WTC11 (cell line): Measurements from ENCODE around the gene CPTP. TPM values are rescaled to one million over a fixed set of nuclear protein-coding genes. Genes with fewer than 3 reads are reported as not detected.

ENCODE experiments used
- ATAC-seq: fragments of 200-7000 bp; cut with Tn5 transposase; 2 replicates; pipeline ENCODE4 v1.10.0; 2021; ENCODE audit warnings: mild to moderate bottlenecking, moderate library complexity
- CTCF ChIA-PET: fragments of 300-600 bp; sonication (Branson Sonifier 250); formaldehyde crosslinking; loops from one replicate; lab custom pipeline; 2021; ENCODE audit warnings: antibody characterized with exemption; lab: Charles Lee
- POLR2A ChIA-PET: fragments of 350-600 bp; sonication (Branson Sonifier 250); formaldehyde crosslinking; loops from one replicate; lab custom pipeline; 2021; ENCODE audit warnings: antibody characterized with exemption; lab: Charles Lee
- DNase-seq: peaks from one replicate; pipeline ENCODE4 v3.0.0; 2021; ENCODE audit warnings: low spot score
- H3K27ac Mint-ChIP-seq: 2 replicates; pipeline ENCODE4 v1.8.0; 2021; ENCODE audit warnings: mixed read lengths
- H3K27me3 Mint-ChIP-seq: 2 replicates; pipeline ENCODE4 v1.8.0; 2021; ENCODE audit warnings: low read depth, mild to moderate bottlenecking, moderate library complexity, mixed read lengths
- H3K36me3 Mint-ChIP-seq: 2 replicates; pipeline ENCODE4 v1.8.0; 2021; ENCODE audit warnings: mixed read lengths
- H3K4me1 Mint-ChIP-seq: 2 replicates; pipeline ENCODE4 v1.8.0; 2022; ENCODE audit warnings: mixed read lengths
- H3K4me3 Mint-ChIP-seq: 2 replicates; pipeline ENCODE4 v1.8.0; 2021; ENCODE audit warnings: mild to moderate bottlenecking, moderate library complexity, mixed read lengths
- H3K9me3 Mint-ChIP-seq: 2 replicates; pipeline ENCODE4 v1.8.0; 2021; ENCODE audit warnings: mixed read lengths
- ELF4 ChIP-seq: sonication (generic); formaldehyde crosslinking; IDR thresholded peaks from 2 replicates; pipeline ENCODE4 v1.8.1; 2022; ENCODE audit warnings: low read depth, mild to moderate bottlenecking, moderate library complexity, missing genetic modification reagents
- GRHL2 ChIP-seq: fragments of 250-450 bp; sonication (Bioruptor Pico); IDR thresholded peaks from 2 replicates; pipeline ENCODE4 v1.8.0; 2022; ENCODE audit warnings: mild to moderate bottlenecking, moderate library complexity; ENCODE audit not compliant: insufficient replicate concordance, severe bottlenecking
- PRRX2 ChIP-seq: fragments of 250-450 bp; sonication (Bioruptor Pico); IDR thresholded peaks from 2 replicates; pipeline ENCODE4 v1.8.0; 2021; ENCODE audit warnings: mild to moderate bottlenecking
- TEAD1 ChIP-seq: sonication (generic); formaldehyde crosslinking; IDR thresholded peaks from 2 replicates; pipeline ENCODE4 v1.8.0; 2022; ENCODE audit warnings: mild to moderate bottlenecking, missing genetic modification reagents
- ZNF219 ChIP-seq: sonication (generic); formaldehyde crosslinking; IDR thresholded peaks from 2 replicates; pipeline ENCODE4 v1.8.0; 2023; ENCODE audit warnings: missing genetic modification reagents, mild to moderate bottlenecking, borderline replicate concordance
- ZNF396 ChIP-seq: fragments of 250-450 bp; sonication (Bioruptor Pico); IDR thresholded peaks from 2 replicates; pipeline ENCODE4 v1.8.0; 2021; ENCODE audit warnings: mild to moderate bottlenecking, moderate library complexity, borderline replicate concordance
- ZNF671 ChIP-seq: fragments of 250-450 bp; sonication (Bioruptor Pico); IDR thresholded peaks from 2 replicates; pipeline ENCODE4 v1.8.0; 2021; ENCODE audit warnings: mild to moderate bottlenecking
- total RNA-seq: library from RNA; stranded (reverse); gene quantifications from 3 replicates; pipeline ENCODE4 v1.2.3, GENCODE V29; 2021
- TF ChIP-seq, protein P1 (sequence below): fragments of 250-450 bp; sonication (Bioruptor Pico); IDR thresholded peaks from 2 replicates; pipeline ENCODE4 v1.9.0; 2021; ENCODE audit warnings: mild to moderate bottlenecking
- TF ChIP-seq, protein P2 (sequence below): sonication (generic); formaldehyde crosslinking; IDR thresholded peaks from 2 replicates; pipeline ENCODE4 v1.8.1; 2022; ENCODE audit warnings: missing genetic modification reagents, borderline replicate concordance
- TF ChIP-seq, protein P3 (sequence below): sonication (generic); formaldehyde crosslinking; IDR thresholded peaks from 2 replicates; pipeline ENCODE4 v1.8.1; 2022; ENCODE audit warnings: mild to moderate bottlenecking, missing genetic modification reagents, moderate library complexity, borderline replicate concordance
- TF ChIP-seq, protein P4 (sequence below): sonication (generic); formaldehyde crosslinking; IDR thresholded peaks from 2 replicates; pipeline ENCODE4 v1.8.1; 2023; ENCODE audit warnings: mild to moderate bottlenecking, missing genetic modification reagents, borderline replicate concordance
- TF ChIP-seq, protein P5 (sequence below): sonication (generic); formaldehyde crosslinking; conservative IDR thresholded peaks from 2 replicates; pipeline ENCODE4 v1.8.1; 2022; ENCODE audit warnings: mild to moderate bottlenecking, missing genetic modification reagents
- TF ChIP-seq, protein P6 (sequence below): fragments of 250-450 bp; sonication (Bioruptor Pico); IDR thresholded peaks from 2 replicates; pipeline ENCODE4 v1.9.0; 2021; ENCODE audit warnings: mild to moderate bottlenecking, borderline replicate concordance
- TF ChIP-seq, protein P7 (sequence below): fragments of 250-450 bp; sonication (Bioruptor Pico); IDR thresholded peaks from 2 replicates; pipeline ENCODE4 v2.1.2; 2022; ENCODE audit warnings: mild to moderate bottlenecking, moderate library complexity
- TF ChIP-seq, protein P8 (sequence below): sonication (generic); formaldehyde crosslinking; IDR thresholded peaks from 2 replicates; pipeline ENCODE4 v1.8.0; 2022; ENCODE audit warnings: mild to moderate bottlenecking, missing genetic modification reagents
- TF ChIP-seq, protein P9 (sequence below): fragments of 200-600 bp; IDR thresholded peaks from 2 replicates; pipeline ENCODE4 v1.8.0; 2022; ENCODE audit warnings: antibody characterized with exemption

CPTP gene
- total RNA-seq, 1 experiment from 2014 or later, result 14.4 TPM

DNA sequence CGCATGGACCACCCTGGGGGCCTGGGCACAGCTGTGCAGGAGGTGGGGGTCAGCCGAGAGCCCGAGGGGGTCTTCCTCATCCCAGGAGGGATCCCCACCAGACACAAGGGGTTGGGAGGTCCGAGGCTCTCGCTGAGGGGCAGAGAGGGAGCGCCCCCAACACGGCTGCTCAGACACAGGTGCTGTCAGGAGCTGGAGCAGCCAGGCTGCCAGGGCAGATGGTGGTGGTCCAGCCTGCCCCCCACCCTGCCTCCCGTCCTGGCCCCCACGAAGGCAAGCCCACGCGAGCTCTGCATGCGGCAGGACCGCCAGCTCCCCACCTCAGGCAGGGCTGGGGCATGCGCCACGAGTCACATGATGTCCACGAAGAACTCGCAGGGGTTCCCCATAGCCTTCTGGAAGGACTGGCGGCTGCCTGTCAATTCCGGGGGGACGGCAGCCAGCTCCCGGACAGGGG lies 11.2 kb downstream of the CPTP start:
- CTCF ChIA-PET, result no interaction called here
- ATAC-seq, result no peak
- Mint-ChIP-seq H3K36me3 (peaks cover 9% of the 10 kb centered on the region), H3K27me3 (no peaks in the 10 kb centered on the region), H3K4me1 (no peaks in the 10 kb centered on the region), H3K27ac (no peak overlapping the region), H3K4me3 (no peak overlapping the region), H3K9me3 (peaks cover 2% of the 10 kb centered on the region; the same call in 1 of the 2 replicates)
- no peak for DNase-seq
- no peak for TF ChIP-seq TEAD1 (CRISPR knock-in tag)
- TF ChIP-seq, protein P1, sequence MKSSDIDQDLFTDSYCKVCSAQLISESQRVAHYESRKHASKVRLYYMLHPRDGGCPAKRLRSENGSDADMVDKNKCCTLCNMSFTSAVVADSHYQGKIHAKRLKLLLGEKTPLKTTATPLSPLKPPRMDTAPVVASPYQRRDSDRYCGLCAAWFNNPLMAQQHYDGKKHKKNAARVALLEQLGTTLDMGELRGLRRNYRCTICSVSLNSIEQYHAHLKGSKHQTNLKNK, result no peak
- TF ChIP-seq, protein P2, sequence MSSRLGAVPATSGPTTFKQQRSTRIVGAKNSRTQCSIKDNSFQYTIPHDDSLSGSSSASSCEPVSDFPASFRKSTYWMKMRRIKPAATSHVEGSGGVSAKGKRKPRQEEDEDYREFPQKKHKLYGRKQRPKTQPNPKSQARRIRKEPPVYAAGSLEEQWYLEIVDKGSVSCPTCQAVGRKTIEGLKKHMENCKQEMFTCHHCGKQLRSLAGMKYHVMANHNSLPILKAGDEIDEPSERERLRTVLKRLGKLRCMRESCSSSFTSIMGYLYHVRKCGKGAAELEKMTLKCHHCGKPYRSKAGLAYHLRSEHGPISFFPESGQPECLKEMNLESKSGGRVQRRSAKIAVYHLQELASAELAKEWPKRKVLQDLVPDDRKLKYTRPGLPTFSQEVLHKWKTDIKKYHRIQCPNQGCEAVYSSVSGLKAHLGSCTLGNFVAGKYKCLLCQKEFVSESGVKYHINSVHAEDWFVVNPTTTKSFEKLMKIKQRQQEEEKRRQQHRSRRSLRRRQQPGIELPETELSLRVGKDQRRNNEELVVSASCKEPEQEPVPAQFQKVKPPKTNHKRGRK (CRISPR knock-in tag), result no peak
- TF ChIP-seq, protein P3, sequence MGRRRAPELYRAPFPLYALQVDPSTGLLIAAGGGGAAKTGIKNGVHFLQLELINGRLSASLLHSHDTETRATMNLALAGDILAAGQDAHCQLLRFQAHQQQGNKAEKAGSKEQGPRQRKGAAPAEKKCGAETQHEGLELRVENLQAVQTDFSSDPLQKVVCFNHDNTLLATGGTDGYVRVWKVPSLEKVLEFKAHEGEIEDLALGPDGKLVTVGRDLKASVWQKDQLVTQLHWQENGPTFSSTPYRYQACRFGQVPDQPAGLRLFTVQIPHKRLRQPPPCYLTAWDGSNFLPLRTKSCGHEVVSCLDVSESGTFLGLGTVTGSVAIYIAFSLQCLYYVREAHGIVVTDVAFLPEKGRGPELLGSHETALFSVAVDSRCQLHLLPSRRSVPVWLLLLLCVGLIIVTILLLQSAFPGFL, result no peak
- TF ChIP-seq, protein P4, sequence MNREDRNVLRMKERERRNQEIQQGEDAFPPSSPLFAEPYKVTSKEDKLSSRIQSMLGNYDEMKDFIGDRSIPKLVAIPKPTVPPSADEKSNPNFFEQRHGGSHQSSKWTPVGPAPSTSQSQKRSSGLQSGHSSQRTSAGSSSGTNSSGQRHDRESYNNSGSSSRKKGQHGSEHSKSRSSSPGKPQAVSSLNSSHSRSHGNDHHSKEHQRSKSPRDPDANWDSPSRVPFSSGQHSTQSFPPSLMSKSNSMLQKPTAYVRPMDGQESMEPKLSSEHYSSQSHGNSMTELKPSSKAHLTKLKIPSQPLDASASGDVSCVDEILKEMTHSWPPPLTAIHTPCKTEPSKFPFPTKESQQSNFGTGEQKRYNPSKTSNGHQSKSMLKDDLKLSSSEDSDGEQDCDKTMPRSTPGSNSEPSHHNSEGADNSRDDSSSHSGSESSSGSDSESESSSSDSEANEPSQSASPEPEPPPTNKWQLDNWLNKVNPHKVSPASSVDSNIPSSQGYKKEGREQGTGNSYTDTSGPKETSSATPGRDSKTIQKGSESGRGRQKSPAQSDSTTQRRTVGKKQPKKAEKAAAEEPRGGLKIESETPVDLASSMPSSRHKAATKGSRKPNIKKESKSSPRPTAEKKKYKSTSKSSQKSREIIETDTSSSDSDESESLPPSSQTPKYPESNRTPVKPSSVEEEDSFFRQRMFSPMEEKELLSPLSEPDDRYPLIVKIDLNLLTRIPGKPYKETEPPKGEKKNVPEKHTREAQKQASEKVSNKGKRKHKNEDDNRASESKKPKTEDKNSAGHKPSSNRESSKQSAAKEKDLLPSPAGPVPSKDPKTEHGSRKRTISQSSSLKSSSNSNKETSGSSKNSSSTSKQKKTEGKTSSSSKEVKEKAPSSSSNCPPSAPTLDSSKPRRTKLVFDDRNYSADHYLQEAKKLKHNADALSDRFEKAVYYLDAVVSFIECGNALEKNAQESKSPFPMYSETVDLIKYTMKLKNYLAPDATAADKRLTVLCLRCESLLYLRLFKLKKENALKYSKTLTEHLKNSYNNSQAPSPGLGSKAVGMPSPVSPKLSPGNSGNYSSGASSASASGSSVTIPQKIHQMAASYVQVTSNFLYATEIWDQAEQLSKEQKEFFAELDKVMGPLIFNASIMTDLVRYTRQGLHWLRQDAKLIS (CRISPR knock-in tag), result no peak
- TF ChIP-seq ELF4 (CRISPR knock-in tag), result no peak
- TF ChIP-seq PRRX2, result no peak
- TF ChIP-seq, protein P5, sequence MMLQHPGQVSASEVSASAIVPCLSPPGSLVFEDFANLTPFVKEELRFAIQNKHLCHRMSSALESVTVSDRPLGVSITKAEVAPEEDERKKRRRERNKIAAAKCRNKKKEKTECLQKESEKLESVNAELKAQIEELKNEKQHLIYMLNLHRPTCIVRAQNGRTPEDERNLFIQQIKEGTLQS (CRISPR knock-in tag), result no peak
- no peak for TF ChIP-seq GRHL2 (CRISPR knock-in tag)
- TF ChIP-seq, protein P6, sequence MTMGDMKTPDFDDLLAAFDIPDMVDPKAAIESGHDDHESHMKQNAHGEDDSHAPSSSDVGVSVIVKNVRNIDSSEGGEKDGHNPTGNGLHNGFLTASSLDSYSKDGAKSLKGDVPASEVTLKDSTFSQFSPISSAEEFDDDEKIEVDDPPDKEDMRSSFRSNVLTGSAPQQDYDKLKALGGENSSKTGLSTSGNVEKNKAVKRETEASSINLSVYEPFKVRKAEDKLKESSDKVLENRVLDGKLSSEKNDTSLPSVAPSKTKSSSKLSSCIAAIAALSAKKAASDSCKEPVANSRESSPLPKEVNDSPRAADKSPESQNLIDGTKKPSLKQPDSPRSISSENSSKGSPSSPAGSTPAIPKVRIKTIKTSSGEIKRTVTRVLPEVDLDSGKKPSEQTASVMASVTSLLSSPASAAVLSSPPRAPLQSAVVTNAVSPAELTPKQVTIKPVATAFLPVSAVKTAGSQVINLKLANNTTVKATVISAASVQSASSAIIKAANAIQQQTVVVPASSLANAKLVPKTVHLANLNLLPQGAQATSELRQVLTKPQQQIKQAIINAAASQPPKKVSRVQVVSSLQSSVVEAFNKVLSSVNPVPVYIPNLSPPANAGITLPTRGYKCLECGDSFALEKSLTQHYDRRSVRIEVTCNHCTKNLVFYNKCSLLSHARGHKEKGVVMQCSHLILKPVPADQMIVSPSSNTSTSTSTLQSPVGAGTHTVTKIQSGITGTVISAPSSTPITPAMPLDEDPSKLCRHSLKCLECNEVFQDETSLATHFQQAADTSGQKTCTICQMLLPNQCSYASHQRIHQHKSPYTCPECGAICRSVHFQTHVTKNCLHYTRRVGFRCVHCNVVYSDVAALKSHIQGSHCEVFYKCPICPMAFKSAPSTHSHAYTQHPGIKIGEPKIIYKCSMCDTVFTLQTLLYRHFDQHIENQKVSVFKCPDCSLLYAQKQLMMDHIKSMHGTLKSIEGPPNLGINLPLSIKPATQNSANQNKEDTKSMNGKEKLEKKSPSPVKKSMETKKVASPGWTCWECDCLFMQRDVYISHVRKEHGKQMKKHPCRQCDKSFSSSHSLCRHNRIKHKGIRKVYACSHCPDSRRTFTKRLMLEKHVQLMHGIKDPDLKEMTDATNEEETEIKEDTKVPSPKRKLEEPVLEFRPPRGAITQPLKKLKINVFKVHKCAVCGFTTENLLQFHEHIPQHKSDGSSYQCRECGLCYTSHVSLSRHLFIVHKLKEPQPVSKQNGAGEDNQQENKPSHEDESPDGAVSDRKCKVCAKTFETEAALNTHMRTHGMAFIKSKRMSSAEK (CRISPR knock-in tag), result no peak
- POLR2A ChIA-PET, result no interaction called here

DNA sequence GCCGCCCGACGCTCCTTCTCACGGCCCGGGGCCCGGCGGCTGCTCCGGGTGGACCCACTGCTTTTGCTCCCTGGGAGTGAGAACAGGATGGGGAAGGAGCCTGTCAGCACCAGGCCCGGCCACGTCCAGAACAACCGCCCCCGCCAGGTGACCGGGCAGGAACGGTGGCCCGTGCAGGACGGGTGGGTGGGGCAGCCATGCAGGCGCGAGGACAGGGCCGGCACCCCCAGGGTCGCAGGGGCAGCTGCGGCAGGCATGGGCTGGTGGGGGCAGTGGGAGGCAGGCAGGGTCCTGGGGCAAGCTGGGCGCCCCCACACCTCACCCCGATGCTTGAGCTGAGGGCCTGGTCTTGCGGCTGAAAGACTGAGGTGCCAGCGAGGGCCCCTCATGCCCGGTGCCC lies 11.8 kb downstream of the CPTP start:
- Mint-ChIP-seq H3K27ac (no peak overlapping the region), H3K36me3 (peaks cover 15% of the 10 kb centered on the region), H3K4me3 (no peak overlapping the region), H3K27me3 (no peaks in the 10 kb centered on the region), H3K4me1 (no peaks in the 10 kb centered on the region), H3K9me3 (peaks cover 8% of the 10 kb centered on the region)
- ChIA-PET POLR2A (no interaction called here), CTCF (no interaction called here)
- DNase-seq (no peak), ATAC-seq (no peak)
- TF ChIP-seq, protein P1, result no peak
- TF ChIP-seq, protein P7, sequence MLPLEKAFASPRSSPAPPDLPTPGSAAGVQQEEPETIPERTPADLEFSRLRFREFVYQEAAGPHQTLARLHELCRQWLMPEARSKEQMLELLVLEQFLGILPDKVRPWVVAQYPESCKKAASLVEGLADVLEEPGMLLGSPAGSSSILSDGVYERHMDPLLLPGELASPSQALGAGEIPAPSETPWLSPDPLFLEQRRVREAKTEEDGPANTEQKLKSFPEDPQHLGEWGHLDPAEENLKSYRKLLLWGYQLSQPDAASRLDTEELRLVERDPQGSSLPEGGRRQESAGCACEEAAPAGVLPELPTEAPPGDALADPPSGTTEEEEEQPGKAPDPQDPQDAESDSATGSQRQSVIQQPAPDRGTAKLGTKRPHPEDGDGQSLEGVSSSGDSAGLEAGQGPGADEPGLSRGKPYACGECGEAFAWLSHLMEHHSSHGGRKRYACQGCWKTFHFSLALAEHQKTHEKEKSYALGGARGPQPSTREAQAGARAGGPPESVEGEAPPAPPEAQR, result no peak
- TF ChIP-seq ZNF219 (no peak), ZNF396 (CRISPR knock-in tag) (no peak), ZNF671 (CRISPR knock-in tag) (no peak)
- TF ChIP-seq, protein P8, sequence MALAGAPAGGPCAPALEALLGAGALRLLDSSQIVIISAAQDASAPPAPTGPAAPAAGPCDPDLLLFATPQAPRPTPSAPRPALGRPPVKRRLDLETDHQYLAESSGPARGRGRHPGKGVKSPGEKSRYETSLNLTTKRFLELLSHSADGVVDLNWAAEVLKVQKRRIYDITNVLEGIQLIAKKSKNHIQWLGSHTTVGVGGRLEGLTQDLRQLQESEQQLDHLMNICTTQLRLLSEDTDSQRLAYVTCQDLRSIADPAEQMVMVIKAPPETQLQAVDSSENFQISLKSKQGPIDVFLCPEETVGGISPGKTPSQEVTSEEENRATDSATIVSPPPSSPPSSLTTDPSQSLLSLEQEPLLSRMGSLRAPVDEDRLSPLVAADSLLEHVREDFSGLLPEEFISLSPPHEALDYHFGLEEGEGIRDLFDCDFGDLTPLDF, result no peak
- TF ChIP-seq, protein P5 (CRISPR knock-in tag), result no peak
- TF ChIP-seq, protein P9, sequence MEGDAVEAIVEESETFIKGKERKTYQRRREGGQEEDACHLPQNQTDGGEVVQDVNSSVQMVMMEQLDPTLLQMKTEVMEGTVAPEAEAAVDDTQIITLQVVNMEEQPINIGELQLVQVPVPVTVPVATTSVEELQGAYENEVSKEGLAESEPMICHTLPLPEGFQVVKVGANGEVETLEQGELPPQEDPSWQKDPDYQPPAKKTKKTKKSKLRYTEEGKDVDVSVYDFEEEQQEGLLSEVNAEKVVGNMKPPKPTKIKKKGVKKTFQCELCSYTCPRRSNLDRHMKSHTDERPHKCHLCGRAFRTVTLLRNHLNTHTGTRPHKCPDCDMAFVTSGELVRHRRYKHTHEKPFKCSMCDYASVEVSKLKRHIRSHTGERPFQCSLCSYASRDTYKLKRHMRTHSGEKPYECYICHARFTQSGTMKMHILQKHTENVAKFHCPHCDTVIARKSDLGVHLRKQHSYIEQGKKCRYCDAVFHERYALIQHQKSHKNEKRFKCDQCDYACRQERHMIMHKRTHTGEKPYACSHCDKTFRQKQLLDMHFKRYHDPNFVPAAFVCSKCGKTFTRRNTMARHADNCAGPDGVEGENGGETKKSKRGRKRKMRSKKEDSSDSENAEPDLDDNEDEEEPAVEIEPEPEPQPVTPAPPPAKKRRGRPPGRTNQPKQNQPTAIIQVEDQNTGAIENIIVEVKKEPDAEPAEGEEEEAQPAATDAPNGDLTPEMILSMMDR, result no peak
